Muscle layer of duodenum (tissue), 2 donors: ENCODE data around the gene IDUA.

ENCODE experiments used
- H3K27ac ChIP-seq: one replicate; pipeline ENCODE4 v1.7.0; 2013; ENCODE audit warnings: mild to moderate bottlenecking, low read length
- H3K27me3 ChIP-seq: one replicate; pipeline ENCODE4 v1.7.0; 2013; ENCODE audit warnings: low read depth, mild to moderate bottlenecking, control low read depth, low read length
- H3K36me3 ChIP-seq, 2 donors: one replicate each; pipeline ENCODE4 v1.7.0; 2013; ENCODE audit warnings: low read length in 2 of 2, control low read depth in 1 of 2, mild to moderate bottlenecking in 1 of 2; ENCODE audit not compliant: insufficient read depth in 2 of 2, control insufficient read depth in 1 of 2
- H3K4me1 ChIP-seq, 2 donors: one replicate each; pipeline ENCODE4 v1.7.0; 2013; ENCODE audit warnings: low read length in 2 of 2, mild to moderate bottlenecking in 2 of 2, control low read depth in 1 of 2, moderate library complexity in 1 of 2; ENCODE audit not compliant: insufficient read depth in 2 of 2, control insufficient read depth in 1 of 2
- H3K4me3 ChIP-seq, 2 donors: one replicate each; pipeline ENCODE4 v1.7.0; 2013; ENCODE audit warnings: low read length in 2 of 2, low read depth in 1 of 2, mild to moderate bottlenecking in 1 of 2
- H3K9me3 ChIP-seq, 2 donors: one replicate each; pipeline ENCODE4 v1.7.0; 2013; ENCODE audit warnings: low read length in 2 of 2, control low read depth in 1 of 2, mild to moderate bottlenecking in 1 of 2; ENCODE audit not compliant: control insufficient read depth in 1 of 2
- donor health status: healthy.

IDUA gene

DNA sequence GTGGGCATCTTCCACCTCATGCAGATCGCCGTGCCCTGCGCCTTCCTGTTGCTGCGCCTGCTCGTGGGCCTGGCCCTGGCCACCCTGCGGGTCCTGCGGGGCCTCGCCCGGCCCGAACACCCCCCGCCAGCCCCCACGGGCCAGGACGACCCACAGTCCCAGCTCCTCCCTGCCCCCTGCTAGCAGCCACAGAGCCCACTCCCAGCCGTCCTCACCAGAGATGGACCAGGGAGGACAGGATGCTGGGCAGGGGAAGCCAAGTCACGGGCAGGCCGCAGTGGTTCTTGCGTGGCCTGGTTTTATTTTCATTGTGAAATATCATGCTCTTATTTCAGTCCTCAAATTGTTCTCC lies 28.6 kb upstream of the IDUA start:
- Histone ChIP-seq H3K9me3 (no peaks in the 10 kb centered on the region), H3K36me3 (peaks cover 5 to 55% of the 10 kb centered on the region in 2 donors), H3K4me1 (no peaks in the 10 kb centered on the region), H3K27ac (no peak overlapping the region), H3K27me3 (no peaks in the 10 kb centered on the region), H3K4me3 (no peak overlapping the region)

DNA sequence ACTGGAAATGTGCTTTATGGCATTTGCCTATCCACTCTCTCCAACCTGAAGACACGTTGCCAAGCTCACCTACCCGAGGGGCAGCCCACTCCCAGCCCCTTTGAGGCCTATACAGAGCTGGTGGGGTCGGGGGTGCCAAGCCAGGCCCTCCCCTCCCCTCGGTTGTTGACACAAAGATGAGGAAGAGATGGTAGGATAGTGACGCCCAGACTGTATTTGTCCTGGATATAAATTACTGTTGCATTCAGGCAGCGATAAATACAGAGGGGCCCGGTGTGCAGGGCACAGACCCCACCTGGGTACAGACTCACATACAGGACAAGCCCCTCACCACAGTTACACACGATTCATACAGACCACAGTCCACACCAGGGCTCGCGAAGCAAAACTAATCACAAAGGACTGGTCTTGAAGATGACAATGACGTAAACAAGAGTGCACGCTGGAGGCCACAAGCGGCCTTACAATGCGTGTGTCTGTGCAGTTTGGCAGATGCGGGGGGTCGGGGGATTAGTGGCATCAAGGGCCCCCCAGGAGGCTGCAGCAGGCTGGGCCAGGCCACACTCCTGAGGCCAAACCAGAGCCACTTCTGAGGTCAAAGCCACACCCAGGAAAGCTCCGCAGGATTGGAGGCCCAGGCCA lies 28.0 kb upstream of the IDUA start:
- H3K36me3 ChIP-seq: peaks cover 5 to 51% of the 10 kb centered on the region in 2 donors
- H3K4me1 ChIP-seq: no peaks in the 10 kb centered on the region
- H3K27ac ChIP-seq: no peak overlapping the region
- no peak overlapping the region for H3K4me3 ChIP-seq
- no peaks in the 10 kb centered on the region for H3K9me3 ChIP-seq
- H3K27me3 ChIP-seq: no peaks in the 10 kb centered on the region

DNA sequence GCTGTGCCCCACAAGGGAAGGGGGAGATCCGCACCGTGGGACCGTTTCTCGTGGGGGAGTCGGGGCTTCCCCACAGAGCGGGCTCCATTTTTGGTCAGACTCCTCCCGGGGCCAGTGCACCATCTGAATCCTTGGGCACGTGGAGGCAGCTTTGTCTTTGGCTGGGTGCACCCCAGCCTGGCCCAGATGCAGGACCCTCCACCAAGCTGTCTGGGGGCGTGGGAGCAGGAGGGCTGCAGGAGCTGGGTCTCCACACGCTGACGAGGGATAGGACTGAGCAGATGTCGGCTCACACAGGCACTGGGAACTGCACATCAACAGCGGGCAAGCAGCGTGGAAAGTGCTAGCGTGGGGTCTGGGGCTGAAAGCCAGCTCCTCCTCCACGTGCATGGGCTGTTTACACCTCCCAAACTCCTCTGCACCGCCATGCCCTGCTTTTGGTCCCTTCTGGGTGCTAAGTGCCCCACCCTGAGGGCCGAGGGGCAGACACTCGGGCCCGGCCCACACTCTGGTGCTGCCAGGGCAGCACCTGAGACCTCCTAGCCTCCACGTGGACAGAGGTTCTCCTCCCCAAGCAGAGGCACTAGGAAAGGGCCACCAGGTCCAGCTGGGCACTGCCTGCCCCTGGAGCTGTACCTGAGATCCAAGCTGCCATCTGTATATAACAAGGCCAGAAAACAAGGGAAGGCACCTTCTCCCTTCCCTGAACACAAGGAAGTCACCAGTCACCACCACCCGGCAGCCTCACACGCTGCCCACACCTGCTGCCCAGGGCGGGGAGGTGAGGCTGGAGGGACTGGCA lies 27.3 kb upstream of the IDUA start:
- Histone ChIP-seq H3K9me3 (no peaks in the 10 kb centered on the region), H3K27me3 (no peaks in the 10 kb centered on the region), H3K36me3 (peaks cover 5 to 44% of the 10 kb centered on the region in 2 donors), H3K27ac (no peak overlapping the region), H3K4me3 (no peak overlapping the region), H3K4me1 (no peaks in the 10 kb centered on the region)

DNA sequence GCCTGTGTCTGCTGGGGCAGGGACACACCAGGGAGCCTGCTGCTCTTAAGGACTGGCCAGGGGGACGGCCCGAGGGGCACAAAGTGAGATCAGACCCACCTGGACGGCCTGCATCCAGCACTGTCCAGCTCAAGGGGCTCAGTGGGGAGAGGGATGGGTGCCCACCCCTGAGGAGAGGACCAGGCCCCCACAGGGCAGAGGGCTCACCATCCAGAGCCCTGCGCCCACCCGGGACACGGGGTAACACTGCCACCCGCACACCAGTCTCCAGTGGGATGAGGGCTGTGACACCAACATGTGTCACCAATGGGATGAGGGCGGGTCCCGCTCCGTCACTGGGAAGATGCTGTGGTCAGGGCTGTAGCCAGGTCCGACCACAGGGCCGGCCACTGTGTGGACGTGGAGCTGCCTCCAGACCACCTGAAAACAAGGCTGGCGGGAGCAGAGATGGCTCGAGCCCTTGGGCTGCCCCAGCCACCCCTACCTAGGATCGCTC lies 26.7 kb upstream of the IDUA start:
- Histone ChIP-seq H3K27me3 (no peaks in the 10 kb centered on the region), H3K27ac (no peak overlapping the region), H3K36me3 (peaks cover 5 to 42% of the 10 kb centered on the region in 2 donors), H3K9me3 (no peaks in the 10 kb centered on the region), H3K4me3 (no peak overlapping the region), H3K4me1 (no peaks in the 10 kb centered on the region)

DNA sequence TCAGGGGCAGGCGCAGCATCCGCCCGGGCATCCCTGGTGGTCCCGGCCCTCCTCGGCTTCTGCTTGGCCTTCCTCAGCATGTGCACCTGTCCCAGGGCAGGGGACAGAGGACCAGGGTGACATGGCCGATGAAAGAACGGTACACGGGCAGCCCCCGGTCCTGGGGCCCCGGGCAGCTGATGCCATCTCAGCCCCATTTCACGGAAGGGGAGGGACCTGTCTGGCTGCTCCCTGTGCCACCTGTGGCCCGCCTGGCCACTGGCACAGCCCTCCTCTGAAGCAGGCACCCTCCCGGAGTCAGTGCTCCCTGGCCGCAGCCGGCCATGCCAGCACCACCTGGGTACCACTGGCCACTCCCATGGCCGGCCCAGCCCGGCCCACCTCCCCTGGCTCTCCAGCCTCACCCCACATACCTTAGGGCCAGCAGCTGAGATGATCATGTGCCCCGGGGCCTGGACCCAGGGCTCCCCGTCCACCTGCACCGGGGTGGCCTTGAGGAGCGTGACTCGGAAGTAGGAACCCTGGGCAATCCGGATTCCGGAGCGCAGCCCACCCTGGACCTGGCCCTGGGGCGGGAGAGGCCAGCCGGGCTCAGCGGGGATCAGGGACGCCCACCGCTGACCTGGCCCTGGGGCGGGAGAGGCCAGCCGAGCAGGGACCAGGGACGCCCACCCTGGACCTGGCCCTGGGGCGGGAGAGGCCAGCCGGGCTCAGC lies 26.1 kb upstream of the IDUA start:
- Histone ChIP-seq H3K27me3 (no peaks in the 10 kb centered on the region), H3K9me3 (no peaks in the 10 kb centered on the region), H3K27ac (no peak overlapping the region), H3K36me3 (peaks cover 5 to 46% of the 10 kb centered on the region in 2 donors), H3K4me1 (no peaks in the 10 kb centered on the region), H3K4me3 (no peak overlapping the region)

DNA sequence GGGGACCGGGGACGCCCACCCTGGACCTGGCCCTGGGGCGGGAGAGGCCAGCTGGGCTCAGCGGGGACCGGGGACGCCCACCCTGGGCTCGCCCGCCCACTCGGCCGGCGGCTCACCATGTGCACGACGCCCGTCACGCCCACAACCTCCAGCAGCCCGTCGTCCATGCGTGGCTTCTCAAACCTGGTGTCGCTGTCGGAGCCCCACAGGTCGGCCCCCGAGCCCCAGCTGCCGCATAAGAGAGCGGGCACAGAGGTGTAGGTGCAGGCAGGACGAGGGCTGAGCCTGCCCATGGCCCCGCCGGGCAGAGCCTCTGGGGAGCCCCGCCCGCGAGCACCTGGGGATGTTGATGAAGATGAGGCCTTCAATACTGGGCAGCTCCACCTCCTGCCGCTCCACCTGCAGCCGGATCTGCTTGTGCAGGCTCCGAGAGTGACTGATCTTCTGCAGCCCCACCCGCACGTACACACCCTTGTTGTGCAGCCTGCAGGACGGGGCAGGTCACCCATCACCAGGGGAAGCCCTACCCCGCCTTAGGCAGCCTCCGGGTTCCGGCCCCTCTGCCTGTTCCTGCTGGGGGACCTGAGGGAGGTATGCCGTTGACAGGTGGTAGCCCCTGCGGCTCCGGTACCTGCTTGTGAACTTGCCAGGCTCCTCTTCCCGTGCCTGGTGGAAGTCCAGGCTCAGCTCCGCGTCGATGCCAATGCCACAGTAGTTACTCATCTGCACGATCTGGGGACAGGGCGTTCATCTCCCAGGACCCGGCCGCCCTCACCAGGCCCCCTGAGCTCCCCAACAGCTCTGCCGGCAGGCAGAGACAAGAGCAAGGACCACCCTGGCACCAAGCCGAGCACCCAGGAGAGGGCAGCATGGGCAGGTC lies 25.3 kb upstream of the IDUA start:
- H3K9me3 ChIP-seq: no peaks in the 10 kb centered on the region
- H3K27me3 ChIP-seq: no peaks in the 10 kb centered on the region
- H3K4me1 ChIP-seq: no peaks in the 10 kb centered on the region
- peaks cover 5 to 53% of the 10 kb centered on the region in 2 donors for H3K36me3 ChIP-seq
- no peak overlapping the region for H3K27ac ChIP-seq
- H3K4me3 ChIP-seq: no peak overlapping the region

DNA sequence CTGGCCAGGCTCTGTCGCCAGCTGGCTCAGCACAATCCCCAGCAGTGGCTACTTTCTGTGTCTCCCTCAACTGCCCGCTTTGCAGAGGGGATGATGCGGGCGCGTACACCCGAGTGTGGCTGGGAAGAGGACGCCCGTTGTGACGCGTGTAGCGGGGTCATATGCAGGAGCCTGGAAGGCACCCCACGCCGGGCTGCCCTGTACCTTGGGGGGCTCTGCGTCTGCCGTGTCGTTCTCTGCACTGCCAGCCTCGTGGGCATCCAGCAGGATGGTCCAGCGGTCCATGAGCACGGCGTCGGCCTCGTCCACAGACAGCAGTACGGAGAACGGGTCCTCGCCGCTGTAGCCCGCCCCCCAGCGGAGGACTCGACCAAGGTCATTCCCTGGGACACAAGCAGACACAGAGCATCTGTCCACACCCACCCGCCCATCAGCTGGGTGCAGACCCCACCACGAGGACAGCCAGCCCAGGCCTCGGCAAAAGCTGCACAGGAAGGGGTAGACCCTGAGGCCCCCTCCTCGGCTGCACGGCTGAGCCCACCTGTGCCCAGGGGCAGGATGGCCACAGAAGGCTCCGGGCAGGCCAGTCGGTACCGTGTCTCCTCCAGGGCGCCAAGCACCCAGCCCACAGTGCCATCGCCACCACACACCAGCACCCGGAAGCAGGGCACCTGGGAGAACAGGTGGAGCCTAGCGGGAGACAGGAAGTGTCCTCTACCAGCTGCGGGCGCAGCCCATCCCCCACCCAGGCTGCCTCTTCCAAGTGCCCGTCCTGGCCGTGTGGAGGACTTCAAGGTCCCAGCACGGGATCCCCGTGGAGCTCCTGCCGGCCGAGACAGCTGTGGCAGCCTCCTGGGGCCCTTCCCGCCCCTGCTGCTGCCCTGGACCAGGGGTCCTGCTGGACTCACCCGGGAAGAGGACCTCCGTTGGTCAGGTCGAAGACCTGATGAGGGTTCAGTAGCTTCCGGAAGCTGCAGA lies 24.3 kb upstream of the IDUA start:
- no peaks in the 10 kb centered on the region for H3K27me3 ChIP-seq
- peaks cover 2 to 49% of the 10 kb centered on the region in 2 donors for H3K36me3 ChIP-seq
- no peak overlapping the region for H3K27ac ChIP-seq
- H3K4me3 ChIP-seq: no peak overlapping the region
- no peaks in the 10 kb centered on the region for H3K9me3 ChIP-seq
- peaks cover 0 to under 1% of the 10 kb centered on the region in 2 donors for H3K4me1 ChIP-seq

DNA sequence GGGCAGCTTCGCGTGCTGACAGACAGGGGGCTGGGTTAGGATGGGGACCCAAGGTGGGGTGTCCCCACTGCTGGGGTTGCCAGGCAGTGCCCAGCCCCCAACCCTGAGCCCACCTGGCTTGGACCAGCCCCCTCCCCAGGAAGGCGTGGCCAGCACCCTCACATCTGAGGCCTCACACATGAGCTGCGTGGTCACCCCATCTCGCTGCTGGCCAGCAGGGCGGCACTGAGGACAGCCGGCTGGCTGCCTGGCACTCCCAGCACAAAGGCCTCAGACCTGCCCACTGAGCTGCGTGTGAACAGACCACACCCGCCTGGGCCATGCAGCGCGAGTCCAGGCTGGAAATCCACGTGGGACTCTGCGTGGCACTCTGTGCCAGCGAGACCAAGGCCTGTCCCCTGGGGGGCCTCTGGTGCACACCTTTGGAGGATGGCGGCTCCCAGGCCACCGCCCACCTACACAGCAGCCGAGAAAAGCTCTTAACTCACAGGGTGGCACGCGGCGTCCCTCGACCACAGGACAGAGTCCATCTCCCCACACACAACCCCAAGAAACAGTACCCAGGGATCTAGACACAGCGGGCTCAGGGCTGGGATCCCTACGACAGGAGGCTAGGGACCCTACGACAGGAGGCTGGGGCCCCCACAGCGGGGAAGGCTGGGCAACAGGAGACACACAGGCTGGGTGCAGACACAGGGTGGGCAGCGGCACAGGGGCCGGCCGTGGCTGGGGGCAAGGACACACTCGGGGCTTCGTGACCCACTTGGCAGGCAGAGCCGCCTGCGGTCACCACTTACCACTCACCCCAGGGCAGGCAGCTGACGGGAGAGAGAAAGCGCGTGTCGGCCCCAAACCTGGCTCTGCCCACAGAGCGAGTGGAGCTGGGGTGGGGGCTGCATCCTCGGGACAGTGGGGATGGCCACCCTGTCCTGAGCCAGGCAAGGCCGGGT lies 23.3 kb upstream of the IDUA start:
- Histone ChIP-seq H3K27me3 (no peaks in the 10 kb centered on the region), H3K4me3 (no peak overlapping the region), H3K9me3 (no peaks in the 10 kb centered on the region), H3K36me3 (peaks cover 0 to 39% of the 10 kb centered on the region in 2 donors), H3K4me1 (peaks cover 0 to 5% of the 10 kb centered on the region in 2 donors), H3K27ac (no peak overlapping the region)

DNA sequence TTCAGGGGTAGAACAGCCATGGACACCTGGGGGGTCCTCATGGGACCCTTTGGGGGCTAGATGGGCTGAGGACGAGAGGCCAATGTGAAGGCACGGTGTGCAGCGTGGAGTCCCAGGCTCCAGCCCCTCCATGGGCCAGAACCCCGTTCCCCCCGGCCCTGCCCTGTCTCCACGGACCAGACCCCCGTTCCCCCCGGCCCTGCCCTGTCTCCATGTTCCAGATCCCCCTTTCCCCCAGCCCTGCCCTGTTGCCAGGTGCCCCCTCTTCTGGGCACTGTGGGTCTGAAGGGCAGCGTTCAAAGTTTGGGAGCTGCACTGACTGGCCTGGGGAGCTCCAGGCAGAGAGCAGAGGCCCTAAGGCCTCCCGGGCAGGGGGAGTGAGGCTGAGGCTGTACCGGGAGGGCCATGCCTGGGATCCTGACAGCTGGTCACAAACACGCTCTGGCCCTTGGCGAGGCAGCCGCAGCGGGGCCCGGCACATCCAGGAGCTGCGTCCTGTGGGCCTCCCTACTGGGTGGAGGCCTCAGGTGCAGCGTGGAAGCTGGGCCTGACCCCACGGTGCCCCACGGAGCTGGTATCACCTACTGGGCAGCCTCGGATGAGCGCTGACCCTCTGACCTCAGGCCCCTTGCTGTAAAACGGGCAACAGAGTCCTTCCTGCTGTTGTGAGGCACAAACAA lies 22.4 kb upstream of the IDUA start:
- H3K27ac ChIP-seq: no peak overlapping the region
- peaks cover 0 to 5% of the 10 kb centered on the region in 2 donors for H3K4me1 ChIP-seq
- no peak overlapping the region for H3K4me3 ChIP-seq
- no peaks in the 10 kb centered on the region for H3K27me3 ChIP-seq
- H3K36me3 ChIP-seq: peaks cover 0 to 38% of the 10 kb centered on the region in 2 donors
- no peaks in the 10 kb centered on the region for H3K9me3 ChIP-seq
